ENCODE data around the gene PRELID1.
"Not testable (repeated sequence)": the region's sequence is repeated elsewhere in the genome, so short reads cannot be mapped to it uniquely, and the experiment has no call there.

Gene PRELID1

DNA sequence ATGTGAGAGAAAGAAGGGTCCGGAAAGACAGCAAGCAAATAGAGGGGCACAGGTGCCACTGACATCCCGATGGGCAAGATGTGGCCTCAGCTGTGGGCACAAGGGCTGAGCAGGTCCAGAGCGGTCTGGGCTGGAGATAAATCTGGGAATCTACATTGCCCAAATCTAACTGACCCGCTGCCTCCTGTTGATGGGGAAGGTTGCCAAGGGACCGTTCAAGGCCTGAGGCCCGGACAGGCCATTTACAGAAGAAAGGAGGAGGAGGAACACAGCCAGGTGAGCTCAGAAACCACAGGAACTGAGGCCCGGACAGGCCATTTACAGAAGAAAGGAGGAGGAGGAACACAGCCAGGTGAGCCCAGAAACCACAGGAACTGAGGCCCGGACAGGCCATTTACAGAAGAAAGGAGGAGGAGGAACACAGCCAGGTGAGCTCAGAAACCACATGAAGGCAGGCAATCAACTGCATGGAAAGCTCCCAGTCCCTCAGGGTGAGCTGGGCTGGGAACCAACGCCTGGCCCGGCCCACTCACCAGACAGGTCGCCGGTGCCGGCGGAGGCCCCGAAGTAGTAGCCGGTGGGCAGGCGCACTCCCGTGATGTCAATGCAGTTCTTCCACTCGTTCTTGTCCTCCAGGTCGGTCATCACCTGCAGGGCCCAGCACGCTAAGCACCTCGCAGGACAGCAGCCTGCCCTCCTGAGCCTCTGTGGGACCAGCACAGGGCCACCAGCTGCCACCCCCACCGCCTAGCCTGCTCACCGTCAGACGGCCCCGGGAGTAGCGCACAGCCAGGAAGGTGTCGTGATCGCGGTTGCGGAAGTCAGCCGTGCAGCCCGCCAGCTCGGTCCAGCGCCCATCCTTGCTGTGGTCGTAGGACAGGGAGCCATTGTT, 33.2 kb downstream of the PRELID1 start:
- no peak for DNase-seq

DNA sequence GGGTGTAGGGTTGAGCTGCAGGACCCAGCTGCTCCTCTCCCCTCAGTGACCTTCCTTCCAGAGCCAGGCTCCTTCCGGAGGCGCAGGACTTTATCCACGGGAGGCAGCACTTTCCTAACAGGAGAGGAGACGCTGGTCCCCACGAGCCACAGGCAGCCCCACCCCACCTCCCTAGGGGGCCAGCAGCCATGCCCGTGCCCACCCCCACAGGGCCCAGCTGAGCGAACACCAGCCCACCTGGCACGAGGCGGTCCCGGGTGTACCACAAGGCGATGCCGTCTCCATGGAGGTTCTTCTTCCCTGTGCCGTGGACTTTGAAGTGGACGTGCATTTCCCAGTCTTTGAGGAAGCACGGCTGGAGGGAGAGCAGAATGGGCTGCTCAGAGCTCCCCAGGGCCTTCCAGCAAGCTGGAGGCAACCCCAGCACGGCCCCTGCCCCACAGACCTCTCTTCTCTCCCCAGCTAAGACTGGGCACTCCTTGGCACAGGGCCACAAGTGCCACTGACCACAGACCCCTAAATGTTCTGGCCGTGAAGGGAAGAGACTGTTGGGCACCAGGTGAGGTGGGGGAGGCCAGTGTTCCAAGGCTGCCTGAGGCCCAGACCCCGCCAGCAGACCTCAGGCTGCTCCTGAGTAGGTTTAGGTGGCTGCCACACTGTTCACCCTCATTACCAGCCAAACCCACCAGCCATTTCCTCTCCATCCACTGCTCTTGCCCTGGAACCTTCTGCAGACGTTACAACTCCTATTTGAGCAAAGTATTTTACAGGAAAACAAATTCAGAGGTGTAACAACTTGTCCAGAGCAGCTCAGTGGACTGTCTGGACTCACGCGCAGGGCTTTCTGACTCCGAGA, 34.9 kb downstream of the PRELID1 start:
- DNase-seq: no peak

DNA sequence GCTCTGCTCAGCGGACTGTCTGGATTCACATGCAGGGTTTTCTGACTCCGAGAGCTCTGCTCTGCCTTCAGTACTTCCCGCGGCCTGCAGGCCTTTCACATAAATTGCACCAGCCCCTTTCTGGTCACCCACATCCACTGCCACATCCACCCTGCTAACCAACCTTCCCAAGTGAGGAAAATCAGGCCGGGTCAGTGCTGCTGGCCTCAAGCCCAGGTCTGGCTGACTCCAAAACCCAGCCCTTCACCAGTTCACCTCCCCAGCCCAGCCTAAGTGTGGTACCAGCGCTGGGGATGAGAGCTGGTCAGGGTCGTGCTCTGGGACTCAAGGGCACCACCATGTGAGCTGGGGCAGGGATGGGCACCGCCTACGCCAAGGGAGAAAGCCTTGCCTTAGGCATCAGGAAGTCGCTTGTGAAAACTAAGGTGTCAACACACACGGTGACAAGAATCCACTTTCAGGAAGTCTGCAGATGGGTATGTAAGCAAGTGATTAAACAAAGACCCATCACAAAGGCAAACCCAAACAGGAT, 35.6 kb downstream of the PRELID1 start:
- DNase-seq: no peak

DNA sequence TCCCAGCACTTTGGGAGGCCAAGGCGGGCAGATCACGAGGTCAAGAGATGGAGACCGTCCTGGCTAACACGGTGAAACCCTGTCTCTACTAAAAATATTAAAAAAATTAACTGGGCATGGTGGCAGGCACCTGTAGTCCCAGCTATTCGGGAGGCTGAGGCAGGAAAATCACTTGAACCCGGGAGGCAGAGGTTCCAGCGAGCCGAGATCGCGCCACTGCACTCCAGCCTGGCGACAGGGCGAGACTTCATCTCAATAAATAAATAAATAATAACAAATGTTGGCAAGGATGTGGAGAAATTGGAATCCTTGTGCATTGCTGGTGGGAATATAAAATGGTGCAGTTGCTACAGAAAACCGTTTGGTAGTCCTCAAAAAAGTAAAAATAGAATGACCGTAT, 39.4 kb downstream of the PRELID1 start:
- DNase-seq: not testable (repeated sequence)

DNA sequence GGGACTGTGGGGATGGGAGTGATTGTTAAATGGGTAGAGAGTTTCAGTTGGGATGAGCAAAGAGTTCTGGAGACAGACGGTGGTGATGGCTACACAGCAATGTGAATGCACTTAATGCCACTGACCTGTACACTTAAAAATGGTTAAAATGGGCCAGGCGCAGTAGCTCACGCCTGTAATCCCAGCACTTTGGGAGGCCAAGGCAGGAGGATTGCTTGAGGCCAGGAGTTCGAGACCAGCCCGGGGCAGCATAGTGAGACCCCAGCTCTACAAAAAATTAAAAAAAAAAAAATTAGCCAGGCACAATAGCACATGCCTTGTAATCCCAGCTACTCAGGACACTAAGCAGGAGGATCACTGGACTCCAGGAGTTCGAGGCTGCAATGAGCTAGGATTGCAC, 40.2 kb downstream of the PRELID1 start:
- no peak for DNase-seq

DNA sequence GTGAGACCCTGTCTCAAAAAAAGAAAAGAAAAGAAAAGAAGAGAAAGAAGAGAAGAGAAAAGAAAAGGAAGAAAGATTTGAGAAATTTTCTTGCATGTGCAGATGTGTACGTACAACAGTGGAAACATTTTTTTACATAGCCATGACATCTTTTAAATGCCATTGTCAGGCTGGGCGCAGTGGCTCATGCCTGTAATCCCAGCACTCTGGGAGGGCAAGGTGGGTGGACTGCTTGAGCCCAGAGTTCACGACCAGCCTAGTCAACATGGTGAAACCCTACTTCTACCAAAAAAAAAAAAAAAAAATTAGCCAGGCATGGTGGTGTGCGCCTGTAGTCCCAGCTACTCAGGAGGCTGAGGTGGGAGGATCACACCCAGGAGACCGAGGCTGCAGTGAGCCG, 41.3 kb downstream of the PRELID1 start:
- DNase-seq: no peak

DNA sequence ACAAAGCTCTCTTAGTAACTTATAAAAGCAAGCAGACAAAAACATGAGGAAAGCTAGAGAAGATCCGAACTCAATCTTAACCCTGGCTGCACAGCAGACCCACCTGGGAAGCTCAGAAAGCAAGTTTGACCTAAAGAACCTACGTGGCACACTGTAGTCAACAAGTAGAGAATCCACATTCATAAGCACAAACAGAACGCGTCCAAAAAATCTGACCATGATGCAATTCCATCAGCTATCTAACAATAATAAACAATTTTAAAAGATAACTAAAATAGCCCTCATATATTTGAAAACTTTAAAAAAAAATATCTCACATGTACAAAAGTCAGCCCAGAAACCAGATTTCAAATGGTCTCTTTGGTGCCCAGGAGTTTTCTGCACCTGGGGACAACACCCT, 43.2 kb downstream of the PRELID1 start:
- no peak for DNase-seq

DNA sequence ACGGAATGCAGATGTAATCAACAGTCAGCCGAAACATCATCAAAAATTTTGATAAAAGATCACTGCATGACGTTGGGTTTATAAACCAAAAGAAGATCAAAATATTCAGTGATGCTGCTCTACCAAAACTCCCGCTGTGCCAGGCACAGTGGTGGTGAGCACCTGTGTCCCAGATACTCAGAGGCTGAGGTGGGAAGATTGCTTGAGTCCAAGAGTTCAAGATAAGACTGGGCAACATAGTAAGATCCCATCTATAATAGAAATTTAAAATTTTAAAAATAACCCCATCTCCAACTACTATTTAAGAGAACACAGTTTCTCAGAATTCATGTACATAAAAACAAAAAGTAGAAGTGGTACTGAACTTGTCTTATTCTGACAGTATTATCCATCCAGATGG, 44.1 kb downstream of the PRELID1 start:
- no peak for DNase-seq

DNA sequence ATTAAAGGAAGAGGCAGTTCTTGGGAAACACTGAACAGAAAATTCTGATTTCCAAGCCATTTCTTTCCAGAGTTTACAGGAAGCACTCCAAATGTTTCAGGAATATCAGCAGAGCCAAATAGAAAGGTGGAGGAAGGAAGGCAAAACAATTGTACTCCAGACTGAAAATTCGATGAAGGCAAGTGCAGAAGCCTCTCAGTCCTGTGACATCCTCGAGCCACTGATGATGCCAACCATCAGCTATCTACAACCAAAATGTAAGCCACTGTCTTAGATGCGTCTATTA, 45.7 kb downstream of the PRELID1 start:
- no peak for DNase-seq

DNA sequence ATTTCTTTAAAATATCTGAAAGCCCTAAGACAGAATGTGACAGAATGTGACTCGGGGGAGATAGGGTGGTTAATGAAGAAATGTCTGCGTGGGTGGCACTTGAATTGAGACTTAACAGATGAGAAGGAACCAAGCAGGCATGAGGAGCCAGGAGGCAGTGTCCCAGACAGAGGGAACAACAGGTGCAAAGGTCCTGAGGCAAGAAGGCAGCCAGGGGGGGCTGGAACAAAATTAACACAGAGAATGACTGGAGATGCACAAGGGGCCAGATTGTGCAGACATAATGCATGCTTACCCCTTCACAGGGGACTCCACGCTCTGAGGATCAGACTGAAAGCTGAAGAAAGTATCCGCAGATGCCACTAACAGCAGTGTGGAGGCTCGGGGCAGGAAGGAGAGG, 46.2 kb downstream of the PRELID1 start:
- DNase-seq: no peak

DNA sequence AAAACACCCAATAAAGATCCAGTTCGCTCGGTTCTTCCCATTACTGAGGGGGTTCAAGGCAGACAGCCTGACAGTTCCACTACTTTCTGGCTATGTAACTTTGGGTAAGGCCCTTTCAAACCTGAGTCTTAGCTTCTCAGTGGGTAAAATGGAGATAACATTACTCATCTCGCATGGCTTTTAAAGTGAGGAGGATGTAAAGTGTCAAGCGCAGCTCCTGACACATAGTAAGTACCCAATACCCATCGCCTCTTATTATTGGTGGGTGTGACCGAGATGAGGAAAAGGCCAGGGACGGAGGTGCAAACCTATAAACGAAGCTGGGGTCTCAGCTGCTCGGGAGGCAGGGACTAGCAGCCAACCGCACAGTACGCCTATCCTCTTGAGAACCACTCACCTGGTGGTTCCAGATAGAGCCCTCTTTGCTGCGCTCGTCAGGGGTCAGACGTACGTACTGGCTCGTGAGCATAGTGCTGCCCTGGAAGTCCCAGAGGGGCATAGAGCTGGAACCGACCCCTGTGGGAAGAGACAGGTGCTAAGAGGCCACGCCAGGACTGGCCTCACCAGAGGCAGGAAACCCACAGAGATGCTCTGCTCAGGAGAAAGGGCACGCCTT, 47.3 kb downstream of the PRELID1 start:
- DNase-seq: no peak

DNA sequence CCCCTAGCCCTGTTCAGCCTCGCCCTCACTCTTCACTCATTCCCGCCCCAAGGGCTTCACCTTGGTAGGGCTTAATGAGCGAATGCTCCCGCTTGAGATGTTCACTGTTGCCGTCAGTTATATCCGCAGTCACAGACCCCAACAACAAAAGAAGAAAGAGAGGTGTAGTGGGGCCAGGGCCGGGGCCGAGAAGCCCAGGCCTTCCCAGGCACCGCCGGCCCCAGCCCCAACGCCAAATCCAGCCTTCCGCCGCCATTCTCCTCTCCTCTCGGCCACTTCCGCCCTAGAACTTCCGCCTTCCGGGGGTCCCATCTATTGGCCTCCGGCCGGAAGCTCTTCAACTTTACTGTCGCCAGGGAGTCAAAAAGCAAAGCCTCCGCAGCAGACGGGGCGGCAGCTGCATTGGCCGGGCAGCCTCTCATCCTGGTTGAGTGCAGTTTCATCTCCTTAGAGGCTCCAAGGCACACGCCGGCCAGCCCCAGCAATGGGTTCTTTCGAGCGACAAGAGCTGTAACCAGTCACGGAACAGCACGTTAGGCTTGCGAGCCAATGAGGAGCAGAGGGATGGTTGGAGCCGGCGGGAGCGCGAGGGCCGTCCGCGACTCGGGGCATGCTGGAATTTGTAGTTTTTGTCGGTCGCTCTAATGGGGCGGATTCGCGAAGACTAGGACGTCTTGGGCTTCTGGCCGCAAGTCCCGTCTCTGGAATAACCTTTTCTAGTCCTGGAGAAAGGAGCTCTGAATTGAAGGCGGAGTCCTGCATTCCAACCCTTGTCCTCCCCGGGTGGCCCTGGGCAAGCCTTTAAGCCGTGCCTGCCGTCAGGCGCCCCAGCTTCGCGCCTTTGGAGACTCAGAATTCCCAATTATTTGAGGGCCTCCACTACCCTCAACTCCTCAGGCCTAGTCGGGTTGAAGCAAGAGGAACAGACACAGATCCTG, 48.1 kb downstream of the PRELID1 start, which contains the start of gene LMAN2:
TSS of gene LMAN2 (minus strand) at position 277 of the 938 bp plus-strand sequence. CDS start at position 256, 21 bp downstream.
- peak; percentile 78 for DNase-seq

DNA sequence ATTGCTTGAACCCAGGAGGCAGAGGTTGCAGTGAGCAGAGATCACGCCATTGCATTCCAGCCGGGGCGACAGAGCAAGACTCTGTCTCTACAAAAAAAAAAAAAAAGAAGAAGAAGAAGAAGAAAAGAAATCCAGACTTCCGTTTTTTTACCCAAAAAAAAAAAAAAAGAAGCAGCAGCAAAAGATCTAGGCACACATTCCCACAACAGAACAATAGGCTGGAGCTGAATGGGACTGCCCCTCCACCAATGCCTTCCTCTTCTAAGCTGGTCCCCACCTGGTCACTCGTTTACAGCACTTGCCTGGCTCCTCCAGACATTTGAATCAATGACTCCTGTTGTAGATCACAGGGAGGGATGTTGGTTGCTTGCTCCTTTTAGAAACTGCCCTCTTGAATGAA, 49.5 kb downstream of the PRELID1 start:
- DNase-seq: no peak

DNA sequence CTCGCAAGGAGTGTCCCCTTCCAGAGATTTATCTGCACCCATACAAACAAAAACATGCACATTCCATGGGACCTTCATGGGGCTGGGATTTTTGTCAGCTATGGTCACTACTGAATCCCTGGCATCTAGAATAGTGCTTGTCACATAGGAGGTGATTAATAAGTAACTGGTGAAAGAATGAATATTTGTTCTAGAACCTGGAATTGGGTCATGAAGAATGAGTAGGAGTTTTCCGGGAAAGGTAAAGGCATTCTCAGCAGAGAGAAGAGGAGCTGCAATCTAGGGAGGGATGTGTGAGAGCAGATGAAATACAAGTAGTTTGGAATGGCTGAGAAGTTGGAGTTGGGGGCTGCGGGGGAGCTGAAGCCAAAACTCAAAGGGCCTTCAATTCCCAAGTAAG, 50.7 kb downstream of the PRELID1 start:
- DNase-seq: no peak

DNA sequence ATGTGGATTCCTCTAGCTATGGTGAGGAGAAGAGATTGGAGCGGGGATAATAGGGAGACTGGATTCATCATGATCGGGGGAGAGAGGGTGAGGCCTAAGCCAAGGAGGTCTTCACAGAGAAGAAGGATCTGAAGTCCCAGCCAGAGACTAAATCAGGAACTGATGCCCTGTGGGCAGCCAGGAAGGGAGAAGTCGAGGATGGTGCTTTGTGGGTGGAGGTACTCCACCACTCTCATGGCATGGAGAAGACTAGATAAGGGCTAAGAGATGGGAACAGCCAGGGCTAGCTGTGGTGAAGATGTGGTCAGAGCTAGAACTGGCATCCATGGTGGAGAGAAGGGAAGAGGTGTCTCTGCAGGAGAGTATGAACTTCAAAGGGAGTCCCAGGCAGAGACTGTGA, 51.1 kb downstream of the PRELID1 start:
- DNase-seq: no peak

DNA sequence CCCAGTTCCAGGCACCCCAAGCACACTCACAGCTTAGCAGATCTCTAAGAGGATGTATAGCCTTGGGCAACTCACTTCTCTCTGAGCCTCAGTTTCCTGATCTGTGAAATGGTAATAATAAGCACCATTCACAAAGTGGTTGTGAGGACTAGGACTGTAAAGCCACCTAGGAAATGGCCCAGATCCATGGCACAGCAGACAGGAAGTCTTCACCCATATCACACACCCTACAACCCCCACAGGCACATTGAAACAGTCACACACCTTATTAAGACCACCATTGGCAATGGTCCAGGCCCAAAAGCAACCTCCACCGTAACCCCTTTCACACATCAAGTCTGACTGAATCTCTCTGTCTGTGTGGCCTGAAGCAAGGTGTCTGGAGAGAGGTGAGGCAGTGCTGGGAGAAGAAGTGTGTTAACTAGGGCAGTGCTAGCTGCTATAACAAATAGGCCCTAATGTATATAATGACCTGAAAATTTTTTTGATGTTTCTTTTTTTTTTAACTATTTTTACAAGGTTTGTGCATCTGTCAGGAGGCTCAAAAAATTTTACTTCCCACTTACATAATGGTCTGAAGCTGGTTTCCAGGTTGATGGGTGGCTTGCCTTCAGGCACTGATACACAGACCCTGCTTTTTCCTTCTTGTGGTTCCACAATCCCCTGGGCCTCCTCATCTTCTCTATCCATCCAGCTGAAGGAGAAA, 51.7 kb downstream of the PRELID1 start:
- DNase-seq: no peak

DNA sequence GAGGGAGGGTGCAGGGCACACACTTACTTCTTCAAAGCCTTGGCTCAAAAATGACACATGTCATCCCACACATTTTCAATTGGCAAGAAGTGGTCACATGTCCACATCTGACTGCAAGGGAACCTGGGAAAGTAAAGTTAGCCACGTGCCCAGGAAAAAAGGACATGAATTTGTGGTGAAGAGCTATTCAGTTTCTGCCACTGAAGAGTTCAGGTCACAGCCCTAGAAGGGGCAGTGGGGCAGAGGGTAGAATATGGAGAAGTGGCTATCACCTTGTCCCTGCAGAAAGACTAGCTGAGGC, 52.2 kb downstream of the PRELID1 start:
- no peak for DNase-seq

Data from NCI-H2171 (cell line).